Measurements from ENCODE around the gene TEK.

TEK gene

DNA sequence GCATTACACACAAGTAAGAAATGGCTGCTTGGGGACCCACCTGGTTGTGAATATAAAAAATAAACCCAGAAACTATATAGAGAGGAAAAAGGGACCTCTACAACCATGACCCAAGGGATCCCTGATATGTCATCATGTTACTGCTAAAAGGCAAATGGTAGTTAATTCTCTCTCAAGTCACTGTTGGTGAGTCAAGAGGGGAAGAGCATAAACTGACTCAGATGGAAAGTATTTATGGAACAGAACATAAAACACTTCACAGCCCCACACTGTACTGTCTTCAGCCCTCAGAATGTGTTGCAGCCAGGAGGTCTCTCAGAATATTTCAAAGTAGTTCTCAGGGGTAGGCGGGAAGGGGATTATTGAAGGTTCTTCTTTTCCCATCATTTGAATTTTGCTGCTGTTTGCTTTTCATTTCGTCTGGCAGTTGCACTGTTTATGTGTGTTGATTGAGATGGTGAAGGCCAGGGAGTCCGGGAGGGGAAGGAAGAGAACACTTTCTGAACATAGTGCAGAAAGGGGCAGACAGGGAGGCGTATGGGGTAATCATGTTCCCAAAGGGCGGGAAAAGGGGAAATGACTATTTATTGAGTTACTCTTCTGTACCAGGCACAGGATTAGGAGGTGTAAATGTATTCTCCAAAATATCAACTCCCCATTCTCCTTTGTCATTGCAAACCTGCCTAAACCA, 85.5 kb downstream of the TEK start (continued):
- TF ChIP-seq, protein P1, sequence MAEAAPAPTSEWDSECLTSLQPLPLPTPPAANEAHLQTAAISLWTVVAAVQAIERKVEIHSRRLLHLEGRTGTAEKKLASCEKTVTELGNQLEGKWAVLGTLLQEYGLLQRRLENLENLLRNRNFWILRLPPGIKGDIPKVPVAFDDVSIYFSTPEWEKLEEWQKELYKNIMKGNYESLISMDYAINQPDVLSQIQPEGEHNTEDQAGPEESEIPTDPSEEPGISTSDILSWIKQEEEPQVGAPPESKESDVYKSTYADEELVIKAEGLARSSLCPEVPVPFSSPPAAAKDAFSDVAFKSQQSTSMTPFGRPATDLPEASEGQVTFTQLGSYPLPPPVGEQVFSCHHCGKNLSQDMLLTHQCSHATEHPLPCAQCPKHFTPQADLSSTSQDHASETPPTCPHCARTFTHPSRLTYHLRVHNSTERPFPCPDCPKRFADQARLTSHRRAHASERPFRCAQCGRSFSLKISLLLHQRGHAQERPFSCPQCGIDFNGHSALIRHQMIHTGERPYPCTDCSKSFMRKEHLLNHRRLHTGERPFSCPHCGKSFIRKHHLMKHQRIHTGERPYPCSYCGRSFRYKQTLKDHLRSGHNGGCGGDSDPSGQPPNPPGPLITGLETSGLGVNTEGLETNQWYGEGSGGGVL (tag by site-specific recombination; IDR thresholded peaks at IDR 0.05): peak; percentile 17; the same call in 1 of the 2 replicates
- peak; percentile 45; the same call in 1 of the 2 replicates for TF ChIP-seq ZNF660 (tag by site-specific recombination; IDR thresholded peaks at IDR 0.05)
- TF ChIP-seq, protein P2, sequence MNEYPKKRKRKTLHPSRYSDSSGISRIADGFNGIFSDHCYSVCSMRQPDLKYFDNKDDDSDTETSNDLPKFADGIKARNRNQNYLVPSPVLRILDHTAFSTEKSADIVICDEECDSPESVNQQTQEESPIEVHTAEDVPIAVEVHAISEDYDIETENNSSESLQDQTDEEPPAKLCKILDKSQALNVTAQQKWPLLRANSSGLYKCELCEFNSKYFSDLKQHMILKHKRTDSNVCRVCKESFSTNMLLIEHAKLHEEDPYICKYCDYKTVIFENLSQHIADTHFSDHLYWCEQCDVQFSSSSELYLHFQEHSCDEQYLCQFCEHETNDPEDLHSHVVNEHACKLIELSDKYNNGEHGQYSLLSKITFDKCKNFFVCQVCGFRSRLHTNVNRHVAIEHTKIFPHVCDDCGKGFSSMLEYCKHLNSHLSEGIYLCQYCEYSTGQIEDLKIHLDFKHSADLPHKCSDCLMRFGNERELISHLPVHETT (tag by site-specific recombination; IDR thresholded peaks at IDR 0.05): no peak
- TF ChIP-seq, protein P3, sequence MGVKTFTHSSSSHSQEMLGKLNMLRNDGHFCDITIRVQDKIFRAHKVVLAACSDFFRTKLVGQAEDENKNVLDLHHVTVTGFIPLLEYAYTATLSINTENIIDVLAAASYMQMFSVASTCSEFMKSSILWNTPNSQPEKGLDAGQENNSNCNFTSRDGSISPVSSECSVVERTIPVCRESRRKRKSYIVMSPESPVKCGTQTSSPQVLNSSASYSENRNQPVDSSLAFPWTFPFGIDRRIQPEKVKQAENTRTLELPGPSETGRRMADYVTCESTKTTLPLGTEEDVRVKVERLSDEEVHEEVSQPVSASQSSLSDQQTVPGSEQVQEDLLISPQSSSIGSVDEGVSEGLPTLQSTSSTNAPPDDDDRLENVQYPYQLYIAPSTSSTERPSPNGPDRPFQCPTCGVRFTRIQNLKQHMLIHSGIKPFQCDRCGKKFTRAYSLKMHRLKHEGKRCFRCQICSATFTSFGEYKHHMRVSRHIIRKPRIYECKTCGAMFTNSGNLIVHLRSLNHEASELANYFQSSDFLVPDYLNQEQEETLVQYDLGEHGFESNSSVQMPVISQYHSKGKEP (tag by site-specific recombination; IDR thresholded peaks at IDR 0.05): no peak
- TF ChIP-seq, protein P4, sequence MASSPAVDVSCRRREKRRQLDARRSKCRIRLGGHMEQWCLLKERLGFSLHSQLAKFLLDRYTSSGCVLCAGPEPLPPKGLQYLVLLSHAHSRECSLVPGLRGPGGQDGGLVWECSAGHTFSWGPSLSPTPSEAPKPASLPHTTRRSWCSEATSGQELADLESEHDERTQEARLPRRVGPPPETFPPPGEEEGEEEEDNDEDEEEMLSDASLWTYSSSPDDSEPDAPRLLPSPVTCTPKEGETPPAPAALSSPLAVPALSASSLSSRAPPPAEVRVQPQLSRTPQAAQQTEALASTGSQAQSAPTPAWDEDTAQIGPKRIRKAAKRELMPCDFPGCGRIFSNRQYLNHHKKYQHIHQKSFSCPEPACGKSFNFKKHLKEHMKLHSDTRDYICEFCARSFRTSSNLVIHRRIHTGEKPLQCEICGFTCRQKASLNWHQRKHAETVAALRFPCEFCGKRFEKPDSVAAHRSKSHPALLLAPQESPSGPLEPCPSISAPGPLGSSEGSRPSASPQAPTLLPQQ (tag by site-specific recombination; IDR thresholded peaks at IDR 0.05): 0 out of 2 replicates have a peak, but pooled peaks have one; percentile 17
- TF ChIP-seq ZNF133 (tag by site-specific recombination; IDR thresholded peaks at IDR 0.05): no peak
- TF ChIP-seq ZNF335 (tag by site-specific recombination; conservative IDR thresholded peaks at IDR 0.05): peak; percentile 58; the same call in 1 of the 2 replicates
- no peak for TF ChIP-seq ZXDB (tag by site-specific recombination; IDR thresholded peaks at IDR 0.05)

DNA sequence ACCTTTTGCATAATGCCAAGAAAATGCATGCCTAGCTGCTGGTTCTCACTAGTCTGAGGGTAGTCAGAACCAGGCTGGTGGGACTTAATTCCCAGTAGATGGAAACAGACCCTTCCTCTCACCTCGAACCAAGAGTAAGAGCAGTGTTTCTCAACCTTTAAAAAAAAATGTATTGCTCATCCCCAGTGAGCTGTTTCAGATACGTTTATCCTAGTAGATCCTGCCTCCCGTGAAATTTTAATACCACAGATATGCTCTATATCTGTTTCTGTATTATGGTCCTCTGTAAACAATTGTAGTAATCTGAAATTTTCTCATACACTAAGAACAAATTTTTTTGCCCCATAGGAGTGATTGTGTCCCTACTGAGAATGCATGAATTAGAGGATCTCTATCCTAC, 86.2 kb downstream of the TEK start:
- H3K36me3 ChIP-seq (ENCODE audit: control insufficient read depth in 2 of 2, insufficient read depth in 1 of 2, low read length in 2 of 2): no peaks in the 10 kb centered on the region
- TF ChIP-seq, protein P5, sequence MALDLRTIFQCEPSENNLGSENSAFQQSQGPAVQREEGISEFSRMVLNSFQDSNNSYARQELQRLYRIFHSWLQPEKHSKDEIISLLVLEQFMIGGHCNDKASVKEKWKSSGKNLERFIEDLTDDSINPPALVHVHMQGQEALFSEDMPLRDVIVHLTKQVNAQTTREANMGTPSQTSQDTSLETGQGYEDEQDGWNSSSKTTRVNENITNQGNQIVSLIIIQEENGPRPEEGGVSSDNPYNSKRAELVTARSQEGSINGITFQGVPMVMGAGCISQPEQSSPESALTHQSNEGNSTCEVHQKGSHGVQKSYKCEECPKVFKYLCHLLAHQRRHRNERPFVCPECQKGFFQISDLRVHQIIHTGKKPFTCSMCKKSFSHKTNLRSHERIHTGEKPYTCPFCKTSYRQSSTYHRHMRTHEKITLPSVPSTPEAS (tag by site-specific recombination; IDR thresholded peaks at IDR 0.05): no peak
- TF ChIP-seq SP7 (tag by site-specific recombination; IDR thresholded peaks at IDR 0.05) (no peak), SP2 (tag by site-specific recombination; IDR thresholded peaks at IDR 0.05) (no peak), ZNF843 (tag by site-specific recombination; IDR thresholded peaks at IDR 0.05) (no peak), GLIS2 (tag by site-specific recombination; IDR thresholded peaks at IDR 0.05) (no peak), ZNF146 (tag by site-specific recombination; IDR thresholded peaks at IDR 0.05) (no peak), ZNF184 (tag by site-specific recombination; IDR thresholded peaks at IDR 0.05) (no peak), SCRT2 (tag by site-specific recombination; IDR thresholded peaks at IDR 0.05) (no peak), BCL11B (tag by site-specific recombination; IDR thresholded peaks at IDR 0.05; ENCODE audit: low read depth) (no peak), GLI4 (tag by site-specific recombination; IDR thresholded peaks at IDR 0.05) (no peak), ZNF521 (tag by site-specific recombination; IDR thresholded peaks at IDR 0.05) (no peak), ZNF335 (tag by site-specific recombination; conservative IDR thresholded peaks at IDR 0.05) (no peak)
- TF ChIP-seq, protein P6, sequence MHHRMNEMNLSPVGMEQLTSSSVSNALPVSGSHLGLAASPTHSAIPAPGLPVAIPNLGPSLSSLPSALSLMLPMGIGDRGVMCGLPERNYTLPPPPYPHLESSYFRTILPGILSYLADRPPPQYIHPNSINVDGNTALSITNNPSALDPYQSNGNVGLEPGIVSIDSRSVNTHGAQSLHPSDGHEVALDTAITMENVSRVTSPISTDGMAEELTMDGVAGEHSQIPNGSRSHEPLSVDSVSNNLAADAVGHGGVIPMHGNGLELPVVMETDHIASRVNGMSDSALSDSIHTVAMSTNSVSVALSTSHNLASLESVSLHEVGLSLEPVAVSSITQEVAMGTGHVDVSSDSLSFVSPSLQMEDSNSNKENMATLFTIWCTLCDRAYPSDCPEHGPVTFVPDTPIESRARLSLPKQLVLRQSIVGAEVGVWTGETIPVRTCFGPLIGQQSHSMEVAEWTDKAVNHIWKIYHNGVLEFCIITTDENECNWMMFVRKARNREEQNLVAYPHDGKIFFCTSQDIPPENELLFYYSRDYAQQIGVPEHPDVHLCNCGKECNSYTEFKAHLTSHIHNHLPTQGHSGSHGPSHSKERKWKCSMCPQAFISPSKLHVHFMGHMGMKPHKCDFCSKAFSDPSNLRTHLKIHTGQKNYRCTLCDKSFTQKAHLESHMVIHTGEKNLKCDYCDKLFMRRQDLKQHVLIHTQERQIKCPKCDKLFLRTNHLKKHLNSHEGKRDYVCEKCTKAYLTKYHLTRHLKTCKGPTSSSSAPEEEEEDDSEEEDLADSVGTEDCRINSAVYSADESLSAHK (tag by site-specific recombination; IDR thresholded peaks at IDR 0.05): no peak
- TF ChIP-seq, protein P7, sequence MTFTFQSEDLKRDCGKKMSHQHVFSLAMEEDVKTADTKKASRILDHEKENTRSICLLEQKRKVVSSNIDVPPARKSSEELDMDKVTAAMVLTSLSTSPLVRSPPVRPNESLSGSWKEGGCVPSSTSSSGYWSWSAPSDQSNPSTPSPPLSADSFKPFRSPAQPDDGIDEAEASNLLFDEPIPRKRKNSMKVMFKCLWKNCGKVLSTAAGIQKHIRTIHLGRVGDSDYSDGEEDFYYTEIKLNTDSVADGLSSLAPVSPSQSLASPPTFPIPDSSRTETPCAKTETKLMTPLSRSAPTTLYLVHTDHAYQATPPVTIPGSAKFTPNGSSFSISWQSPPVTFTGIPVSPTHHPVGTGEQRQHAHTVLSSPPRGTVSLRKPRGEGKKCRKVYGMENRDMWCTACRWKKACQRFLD (tag by site-specific recombination; IDR thresholded peaks at IDR 0.05): no peak
- TF ChIP-seq, protein P8, sequence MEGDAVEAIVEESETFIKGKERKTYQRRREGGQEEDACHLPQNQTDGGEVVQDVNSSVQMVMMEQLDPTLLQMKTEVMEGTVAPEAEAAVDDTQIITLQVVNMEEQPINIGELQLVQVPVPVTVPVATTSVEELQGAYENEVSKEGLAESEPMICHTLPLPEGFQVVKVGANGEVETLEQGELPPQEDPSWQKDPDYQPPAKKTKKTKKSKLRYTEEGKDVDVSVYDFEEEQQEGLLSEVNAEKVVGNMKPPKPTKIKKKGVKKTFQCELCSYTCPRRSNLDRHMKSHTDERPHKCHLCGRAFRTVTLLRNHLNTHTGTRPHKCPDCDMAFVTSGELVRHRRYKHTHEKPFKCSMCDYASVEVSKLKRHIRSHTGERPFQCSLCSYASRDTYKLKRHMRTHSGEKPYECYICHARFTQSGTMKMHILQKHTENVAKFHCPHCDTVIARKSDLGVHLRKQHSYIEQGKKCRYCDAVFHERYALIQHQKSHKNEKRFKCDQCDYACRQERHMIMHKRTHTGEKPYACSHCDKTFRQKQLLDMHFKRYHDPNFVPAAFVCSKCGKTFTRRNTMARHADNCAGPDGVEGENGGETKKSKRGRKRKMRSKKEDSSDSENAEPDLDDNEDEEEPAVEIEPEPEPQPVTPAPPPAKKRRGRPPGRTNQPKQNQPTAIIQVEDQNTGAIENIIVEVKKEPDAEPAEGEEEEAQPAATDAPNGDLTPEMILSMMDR (tag by site-specific recombination; IDR thresholded peaks at IDR 0.05): no peak
- no peak overlapping the region for H3K4me3 ChIP-seq (ENCODE audit: low read depth, low read length)
- H3K9me3 ChIP-seq (ENCODE audit: control insufficient read depth, insufficient read depth, low read depth, low read length): no peaks in the 10 kb centered on the region
- CTCF ChIA-PET: interaction anchor here (0.6 kb wide), 1 partner anchor 51 kb away, joined by 3 read pairs; no protein-coding TSS in a partner anchor
- POLR2A ChIA-PET: no interaction called here
- no peaks in the 10 kb centered on the region for H3K4me1 ChIP-seq (ENCODE audit: control insufficient read depth, insufficient read depth, low read length)
- H3K27ac ChIP-seq (ENCODE audit: extremely low read depth, low read depth, low read length): no peak overlapping the region

Measured in HEK293 (cell line).